Activated CD4-positive, alpha-beta T cell treated with anti-CD3 and anti-CD28 coated beads, Interleukin-10, Interleukin-2, amounts not matched to agents 100 ng/mL and 50 ng/mL, durations not matched to agents 16 hours and 8 hours (primary cell): ENCODE data around the gene ARHGEF2.

Experiments used
- DNase-seq: peaks from one replicate; pipeline ENCODE4 v3.0.0-alpha.2; 2020

The ARHGEF2 gene

GRCh38 chr1:155970531-155971167, 7.7 kb downstream of the ARHGEF2 start:
- DNase-seq, result peak; percentile 50

GRCh38 chr1:155969377-155969791, 9.0 kb downstream of the ARHGEF2 start:
- DNase-seq, result no peak

GRCh38 chr1:155968670-155969069, 9.7 kb downstream of the ARHGEF2 start:
- DNase-seq, result no peak

- no peak for DNase-seq
Observed at GRCh38 chr1:155968051-155968400, 10.3 kb downstream of the ARHGEF2 start.

GRCh38 chr1:155967341-155968050, 10.9 kb downstream of the ARHGEF2 start:
- DNase-seq, result peak; percentile 23

GRCh38 chr1:155966750-155967149, 11.6 kb downstream of the ARHGEF2 start:
- no peak for DNase-seq

- DNase-seq, result no peak
Observed at GRCh38 chr1:155966135-155966534, 12.2 kb downstream of the ARHGEF2 start.

GRCh38 chr1:155964193-155964592, 14.2 kb downstream of the ARHGEF2 start:
- no peak for DNase-seq

- DNase-seq, result no peak
Observed at GRCh38 chr1:155962599-155963211, 15.6 kb downstream of the ARHGEF2 start.

GRCh38 chr1:155961937-155962336, 16.4 kb downstream of the ARHGEF2 start:
- DNase-seq, result peak; percentile 51

GRCh38 chr1:155960081-155960745, 18.1 kb downstream of the ARHGEF2 start:
- no peak for DNase-seq

GRCh38 chr1:155957411-155957915, 20.9 kb downstream of the ARHGEF2 start:
- no peak for DNase-seq

- no peak for DNase-seq
Observed at GRCh38 chr1:155954645-155955044, 23.7 kb downstream of the ARHGEF2 start.

GRCh38 chr1:155952505-155952890, 25.8 kb downstream of the ARHGEF2 start:
- DNase-seq, result no peak

GRCh38 chr1:155951753-155952504, 26.4 kb downstream of the ARHGEF2 start:
- DNase-seq, result no peak

- DNase-seq, result no peak
Observed at GRCh38 chr1:155950829-155951228, 27.5 kb downstream of the ARHGEF2 start.

GRCh38 chr1:155947741-155948140, 30.6 kb downstream of the ARHGEF2 start:
- DNase-seq, result no peak

- DNase-seq, result no peak
Observed at GRCh38 chr1:155947292-155947691, 31.1 kb downstream of the ARHGEF2 start.

- no peak for DNase-seq
Observed at GRCh38 chr1:155946633-155947219, 31.6 kb downstream of the ARHGEF2 start.

- no peak for DNase-seq
Observed at GRCh38 chr1:155944444-155944799, 33.9 kb downstream of the ARHGEF2 start.

- no peak for DNase-seq
Observed at GRCh38 chr1:155942578-155943141, 35.7 kb downstream of the ARHGEF2 start.
